Thymus (tissue), 11 donors: ENCODE measurements around the gene ANAPC16. TPM values are rescaled to one million over a fixed set of nuclear protein-coding genes. Genes with fewer than 3 reads are reported as not detected.
"Not testable (repeated sequence)": the region's sequence is repeated elsewhere in the genome, so short reads cannot be mapped to it uniquely, and the experiment has no call there.

Source experiments
- DNase-seq, 9 donors: peaks; one replicate each; pipeline ENCODE4 v3.0.0-alpha.2; 2013; ENCODE audit warnings: low spot score in 9 of 9, low read depth in 6 of 9, missing footprints in 1 of 9
- H3K27ac ChIP-seq, 2 donors: one replicate each; pipeline ENCODE4 v1.5.1; 2013; ENCODE audit warnings: control low read depth in 1 of 2, low read depth in 1 of 2, low read length in 1 of 2, mild to moderate bottlenecking in 1 of 2, moderate library complexity in 1 of 2
- H3K27me3 ChIP-seq, 2 donors: one replicate each; pipeline ENCODE4 v1.5.1; 2013; ENCODE audit warnings: low read length in 1 of 2; ENCODE audit not compliant: control insufficient read depth in 2 of 2, insufficient read depth in 1 of 2
- H3K36me3 ChIP-seq, 2 donors: one replicate each; pipeline ENCODE4 v1.5.1; 2013; ENCODE audit warnings: low read length in 1 of 2, mild to moderate bottlenecking in 1 of 2, moderate library complexity in 1 of 2; ENCODE audit not compliant: control insufficient read depth in 2 of 2, insufficient read depth in 2 of 2
- H3K4me1 ChIP-seq, 2 donors: one replicate each; pipeline ENCODE4 v1.5.1; 2013; ENCODE audit warnings: low read length in 2 of 2; ENCODE audit not compliant: control insufficient read depth in 2 of 2, insufficient read depth in 2 of 2
- H3K4me3 ChIP-seq, 2 donors: one replicate each; pipeline ENCODE4 v1.5.1; 2013; ENCODE audit warnings: low read length in 2 of 2, control low read depth in 1 of 2, mild to moderate bottlenecking in 1 of 2
- H3K9me3 ChIP-seq, 2 donors: one replicate each; pipeline ENCODE4 v1.5.1; 2013; ENCODE audit warnings: low read length in 1 of 2, mild to moderate bottlenecking in 1 of 2; ENCODE audit not compliant: control insufficient read depth in 2 of 2, insufficient read depth in 1 of 2
- WGBS: extraction: QIAGEN DNeasy Blood & Tissue Kit; methylation state at CpG from one replicate; pipeline ENCODE4 v1.1.7; 2013; 5-methylcytosine and 5-hydroxymethylcytosine counted together
- polyA plus RNA-seq: library from polyadenylated mRNA; stranded (reverse); fragments of 200-250 nt; gene quantifications from one replicate; pipeline ENCODE4 v1.2.3, GENCODE V29; 2013
- total RNA-seq: library from RNA; stranded (reverse); fragments of 120-200 nt; gene quantifications from one replicate; pipeline ENCODE4 v1.2.4, GENCODE V29; 2013
- donor health status: healthy.

ANAPC16 gene
- total and polyA plus RNA-seq, 2 donors, result 137 to 349 TPM

- no peak for DNase-seq
- peaks cover 0 to 10% of the 10 kb centered on the region in 2 donors for H3K27me3 ChIP-seq
- H3K9me3 ChIP-seq, result peaks cover 1 to 8% of the 10 kb centered on the region in 2 donors
- peak overlapping the region; percentile 94 to 100 for H3K4me3 ChIP-seq
- peaks cover 24 to 32% of the 10 kb centered on the region in 2 donors for H3K36me3 ChIP-seq
- peak overlapping the region; percentile 97 to 99 for H3K27ac ChIP-seq
- peaks cover 30 to 62% of the 10 kb centered on the region in 2 donors for H3K4me1 ChIP-seq
- WGBS, result 65% methylated on average over 4 of the region's 4 CpGs
Observed at GRCh38 chr10:72276013-72276387, 60.2 kb downstream of the ANAPC16 start.

- H3K9me3 ChIP-seq, result peaks cover 1 to 8% of the 10 kb centered on the region in 2 donors
- H3K27me3 ChIP-seq, result peaks cover 0 to 10% of the 10 kb centered on the region in 2 donors
- peaks cover 24 to 32% of the 10 kb centered on the region in 2 donors for H3K36me3 ChIP-seq
- H3K4me3 ChIP-seq, result peak overlapping the region; percentile 94 to 100
- 92% methylated on average over 6 of the region's 6 CpGs for WGBS
- H3K27ac ChIP-seq, result peak overlapping the region; percentile 97 to 99
- peaks cover 30 to 62% of the 10 kb centered on the region in 2 donors for H3K4me1 ChIP-seq
- DNase-seq, result no peak
Observed at GRCh38 chr10:72276421-72277339, 60.9 kb downstream of the ANAPC16 start.

GRCh38 chr10:72277340-72277995 lies 61.7 kb downstream of the ANAPC16 start:
- WGBS, result 95% methylated on average over 5 of the region's 5 CpGs
- H3K36me3 ChIP-seq, result peaks cover 24 to 32% of the 10 kb centered on the region in 2 donors
- DNase-seq, result no peak
- H3K9me3 ChIP-seq, result peaks cover 1 to 7% of the 10 kb centered on the region in 2 donors
- H3K27ac ChIP-seq, result peak overlapping the region; percentile 55 to 99
- H3K4me3 ChIP-seq, result peak overlapping the region in 1 of 2 donors; percentile 94
- peaks cover 28 to 61% of the 10 kb centered on the region in 2 donors for H3K4me1 ChIP-seq
- H3K27me3 ChIP-seq, result peaks cover 0 to 9% of the 10 kb centered on the region in 2 donors

- H3K4me3 ChIP-seq, result peak overlapping the region in 1 of 2 donors; percentile 94
- DNase-seq, result no peak
- peaks cover under 1 to 1% of the 10 kb centered on the region in 2 donors for H3K9me3 ChIP-seq
- WGBS, result 97% methylated on average over 3 of the region's 3 CpGs
- H3K36me3 ChIP-seq, result peaks cover 24 to 32% of the 10 kb centered on the region in 2 donors
- peaks cover 28 to 56% of the 10 kb centered on the region in 2 donors for H3K4me1 ChIP-seq
- H3K27ac ChIP-seq, result peak overlapping the region; percentile 55 to 99
- H3K27me3 ChIP-seq, result peaks cover 0 to 3% of the 10 kb centered on the region in 2 donors
Observed at GRCh38 chr10:72277996-72278667, 62.3 kb downstream of the ANAPC16 start.

- no peak for DNase-seq
- H3K36me3 ChIP-seq, result peaks cover 24 to 30% of the 10 kb centered on the region in 2 donors
- 99% methylated on average over 5 of the region's 5 CpGs for WGBS
- peaks cover 28 to 51% of the 10 kb centered on the region in 2 donors for H3K4me1 ChIP-seq
- H3K27ac ChIP-seq, result no peak overlapping the region
- no peak overlapping the region for H3K4me3 ChIP-seq
- H3K27me3 ChIP-seq, result peaks cover 0 to 3% of the 10 kb centered on the region in 2 donors
- H3K9me3 ChIP-seq, result peaks cover 0 to 1% of the 10 kb centered on the region in 2 donors
Observed at GRCh38 chr10:72278668-72279393, 63.0 kb downstream of the ANAPC16 start.

GRCh38 chr10:72279587-72279986 lies 63.8 kb downstream of the ANAPC16 start:
- 94% methylated on average over 7 of the region's 7 CpGs for WGBS
- H3K27me3 ChIP-seq, H3K9me3 ChIP-seq, H3K4me3 ChIP-seq, DNase-seq, H3K27ac ChIP-seq: not testable (repeated sequence)
- Histone ChIP-seq H3K36me3 (peaks cover 22 to 23% of the 10 kb centered on the region in 2 donors), H3K4me1 (peaks cover 28 to 52% of the 10 kb centered on the region in 2 donors)

- no peaks in the 10 kb centered on the region for H3K27me3 ChIP-seq
- no peak overlapping the region for H3K27ac ChIP-seq
- H3K36me3 ChIP-seq, result no peaks in the 10 kb centered on the region
- 94% methylated on average over 3 of the region's 3 CpGs for WGBS
- no peak overlapping the region for H3K4me3 ChIP-seq
- H3K4me1 ChIP-seq, result peaks cover 30 to 49% of the 10 kb centered on the region in 2 donors
- no peak for DNase-seq
- H3K9me3 ChIP-seq, result no peaks in the 10 kb centered on the region
Observed at GRCh38 chr10:72283131-72283530, 67.3 kb downstream of the ANAPC16 start.
